OCI-LY3 (cell line): ENCODE results near the gene TIMP3.

Experiments
- EZH2phosphoT487 ChIP-seq: fragments of 200-600 bp; shearing (Covaris generic); IDR thresholded peaks from 2 replicates; pipeline ENCODE4 v1.6.1; 2018; ENCODE audit warnings: antibody characterized with exemption, mixed run types, low read depth
- TF ChIP-seq, protein P1 (sequence below): fragments of 200-600, 300-600 bp; sonication (generic); IDR thresholded peaks from 2 replicates; pipeline ENCODE4 v1.5.1; 2014; ENCODE audit warnings: antibody characterized with exemption, low read length, low read depth

DNA sequence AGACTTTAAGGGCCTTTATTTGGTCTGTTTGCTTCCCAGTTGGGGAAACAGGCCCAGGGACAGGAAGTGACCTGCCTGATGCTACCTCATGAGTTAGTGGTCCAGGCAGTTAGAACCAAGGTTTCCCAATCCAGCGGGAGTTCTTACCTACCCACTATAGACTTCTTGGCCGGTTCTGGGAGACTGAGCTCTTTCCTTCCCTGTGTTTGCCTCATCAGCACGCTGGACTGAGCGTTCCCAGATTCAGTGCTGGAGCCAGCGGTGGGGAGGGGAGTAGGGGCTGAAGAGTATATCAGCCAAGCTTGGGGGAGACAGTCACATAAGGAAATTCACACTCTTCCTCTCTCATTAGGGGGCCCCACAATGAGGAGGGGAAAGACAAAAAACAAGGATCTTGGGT, 27.1 kb downstream of the TIMP3 start:
- TF ChIP-seq, protein P1, sequence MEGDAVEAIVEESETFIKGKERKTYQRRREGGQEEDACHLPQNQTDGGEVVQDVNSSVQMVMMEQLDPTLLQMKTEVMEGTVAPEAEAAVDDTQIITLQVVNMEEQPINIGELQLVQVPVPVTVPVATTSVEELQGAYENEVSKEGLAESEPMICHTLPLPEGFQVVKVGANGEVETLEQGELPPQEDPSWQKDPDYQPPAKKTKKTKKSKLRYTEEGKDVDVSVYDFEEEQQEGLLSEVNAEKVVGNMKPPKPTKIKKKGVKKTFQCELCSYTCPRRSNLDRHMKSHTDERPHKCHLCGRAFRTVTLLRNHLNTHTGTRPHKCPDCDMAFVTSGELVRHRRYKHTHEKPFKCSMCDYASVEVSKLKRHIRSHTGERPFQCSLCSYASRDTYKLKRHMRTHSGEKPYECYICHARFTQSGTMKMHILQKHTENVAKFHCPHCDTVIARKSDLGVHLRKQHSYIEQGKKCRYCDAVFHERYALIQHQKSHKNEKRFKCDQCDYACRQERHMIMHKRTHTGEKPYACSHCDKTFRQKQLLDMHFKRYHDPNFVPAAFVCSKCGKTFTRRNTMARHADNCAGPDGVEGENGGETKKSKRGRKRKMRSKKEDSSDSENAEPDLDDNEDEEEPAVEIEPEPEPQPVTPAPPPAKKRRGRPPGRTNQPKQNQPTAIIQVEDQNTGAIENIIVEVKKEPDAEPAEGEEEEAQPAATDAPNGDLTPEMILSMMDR: no peak
- no peak for TF ChIP-seq EZH2phosphoT487
